DND-41 (cell line): Measurements from ENCODE around the gene DOLPP1.

Source experiments
- ATAC-seq: fragments of 200-7000 bp; cut with Tn5 transposase; 3 replicates; pipeline ENCODE4 v1.9.1; 2021; ENCODE audit warnings: low read depth; ENCODE audit not compliant: insufficient read depth
- DNase-seq: peaks from one replicate; pipeline ENCODE4 v3.0.0-alpha.2; 2020
- H2AFZ ChIP-seq: 2 replicates; pipeline ENCODE4 v1.6.0; 2012; ENCODE audit warnings: low read depth, low read length
- H3K27ac ChIP-seq: 2 replicates; pipeline ENCODE4 v1.5.1; 2012; ENCODE audit warnings: low read length, inconsistent platforms
- H3K27me3 ChIP-seq: fragments of 200-600 bp; sonication (generic); 2 replicates; pipeline ENCODE4 v1.6.0; 2012; ENCODE audit warnings: low read length, mild to moderate bottlenecking, inconsistent platforms; ENCODE audit not compliant: insufficient read depth, poor library complexity
- H3K36me3 ChIP-seq: 2 replicates; pipeline ENCODE4 v1.5.1; 2012; ENCODE audit warnings: low read length, inconsistent platforms; ENCODE audit not compliant: insufficient read depth
- H3K4me1 ChIP-seq: 2 replicates; pipeline ENCODE4 v1.5.1; 2012; ENCODE audit warnings: mild to moderate bottlenecking, low read length; ENCODE audit not compliant: insufficient read depth
- H3K4me2 ChIP-seq: 2 replicates; pipeline ENCODE4 v1.6.0; 2012; ENCODE audit warnings: mild to moderate bottlenecking, moderate library complexity, low read length, inconsistent platforms; ENCODE audit not compliant: insufficient read depth
- H3K4me3 ChIP-seq, 2 experiments: fragments of 200-600 bp in 1 of 2; shearing (Covaris generic) in 1 of 2; 2 replicates each; pipeline ENCODE4 v1.5.1; 2012 to 2016; ENCODE audit warnings: inconsistent platforms in 2 of 2, low read length in 2 of 2, mild to moderate bottlenecking in 2 of 2, low read depth in 1 of 2, moderate library complexity in 1 of 2
- H3K79me2 ChIP-seq: 2 replicates; pipeline ENCODE4 v1.6.0; 2012; ENCODE audit warnings: low read length, inconsistent platforms; ENCODE audit not compliant: insufficient read depth
- H3K9ac ChIP-seq: 2 replicates; pipeline ENCODE4 v1.6.0; 2012; ENCODE audit warnings: low read depth, mild to moderate bottlenecking, inconsistent platforms, low read length, moderate library complexity
- H3K9me3 ChIP-seq: 2 replicates; pipeline ENCODE4 v1.5.1; 2012; ENCODE audit warnings: low read length, moderate library complexity, mild to moderate bottlenecking, inconsistent platforms; ENCODE audit not compliant: insufficient read depth, severe bottlenecking
- H4K20me1 ChIP-seq: 2 replicates; pipeline ENCODE4 v1.6.0; 2012; ENCODE audit warnings: low read length; ENCODE audit not compliant: insufficient read depth
- CTCF ChIP-seq: IDR thresholded peaks from 2 replicates; pipeline ENCODE4 v1.5.1; 2012; ENCODE audit warnings: borderline replicate concordance, low read length, moderate library complexity, mild to moderate bottlenecking; ENCODE audit not compliant: poor library complexity, severe bottlenecking; ENCODE audit errors: extremely low read depth
- EZH2 ChIP-seq: IDR thresholded peaks from 3 replicates; pipeline ENCODE4 v1.6.1; 2012; ENCODE audit warnings: borderline replicate concordance, low read depth, mild to moderate bottlenecking, moderate library complexity, low read length, inconsistent platforms; ENCODE audit not compliant: severe bottlenecking

Gene DOLPP1

GRCh38 chr9:129089246-129089645 is 8.3 kb downstream of the DOLPP1 start:
- TF ChIP-seq EZH2, result no peak
- no peak for TF ChIP-seq CTCF
- ATAC-seq (no peak), DNase-seq (no peak)
- Histone ChIP-seq H3K4me2 (no peak overlapping the region), H3K27ac (no peak overlapping the region), H4K20me1 (peaks cover under 1% of the 10 kb centered on the region; the same call in 1 of the 2 replicates), H3K9me3 (no peaks in the 10 kb centered on the region), H3K79me2 (no peaks in the 10 kb centered on the region), H2AFZ (no peak overlapping the region), H3K4me1 (no peaks in the 10 kb centered on the region), H3K9ac (no peak overlapping the region), H3K36me3 (peaks cover 50% of the 10 kb centered on the region), H3K27me3 (no peaks in the 10 kb centered on the region), H3K4me3 (no peak overlapping the region)

GRCh38 chr9:129093602-129094386 is 12.9 kb downstream of the DOLPP1 start:
- Histone ChIP-seq H3K79me2 (no peaks in the 10 kb centered on the region), H3K4me2 (no peak overlapping the region)

DNA sequence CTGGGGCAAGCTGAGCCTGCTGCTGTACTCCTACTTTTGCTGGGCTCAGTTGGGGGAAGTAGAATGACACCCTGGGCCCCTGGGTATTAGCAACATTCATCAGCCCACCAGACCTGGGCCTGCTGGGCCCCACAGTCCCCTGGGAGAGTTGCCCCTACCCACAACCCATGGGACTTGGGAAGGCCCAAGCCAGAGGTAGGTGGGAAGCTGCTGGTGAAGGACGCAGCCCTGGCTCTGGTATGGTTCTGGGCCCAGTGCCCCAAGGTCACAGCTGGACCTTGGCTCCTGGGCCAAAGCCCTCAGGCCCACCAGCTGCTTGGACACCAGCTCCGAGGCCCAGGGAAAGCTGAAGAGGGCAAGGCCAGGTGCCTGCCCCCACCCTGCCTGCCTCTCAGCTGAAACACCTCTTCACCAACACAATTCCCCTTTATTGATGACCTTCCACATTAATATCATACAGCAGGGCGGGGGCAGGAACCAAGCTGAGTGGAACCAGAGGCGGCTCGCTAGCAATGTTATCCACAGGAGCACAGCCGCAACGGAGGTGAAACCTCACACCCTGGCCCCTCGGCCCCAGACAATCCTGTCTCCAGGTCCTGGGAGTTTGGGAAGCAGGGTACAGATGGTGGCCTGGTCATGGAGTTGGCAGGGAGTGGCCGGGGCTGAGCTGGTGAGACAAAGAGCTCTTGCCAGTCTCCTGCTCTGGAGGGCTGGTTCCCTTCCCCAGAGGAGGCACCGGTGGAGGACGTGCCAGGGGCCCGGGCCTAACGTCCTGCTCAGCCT is 13.7 kb downstream of the DOLPP1 start:
- H3K27ac ChIP-seq, result no peak overlapping the region
- no peak for ATAC-seq
- no peaks in the 10 kb centered on the region for H3K4me1 ChIP-seq
- no peaks in the 10 kb centered on the region for H3K9me3 ChIP-seq
- no peak overlapping the region for H3K9ac ChIP-seq
- DNase-seq, result no peak
- H3K27me3 ChIP-seq, result no peaks in the 10 kb centered on the region
- no peak overlapping the region for H2AFZ ChIP-seq
- TF ChIP-seq EZH2 (no peak), CTCF (no peak)
- H3K79me2 ChIP-seq, result no peaks in the 10 kb centered on the region
- no peak overlapping the region for H3K4me2 ChIP-seq
- peaks cover 6% of the 10 kb centered on the region; the same call in 1 of the 2 replicates for H3K36me3 ChIP-seq
- no peak overlapping the region for H3K4me3 ChIP-seq
- no peaks in the 10 kb centered on the region for H4K20me1 ChIP-seq

More at GRCh38 chr9:129093602-129094386, 12.9 kb downstream of the DOLPP1 start:
- Histone ChIP-seq H3K27me3 (no peaks in the 10 kb centered on the region), H3K4me1 (no peaks in the 10 kb centered on the region), H3K4me3 (no peak overlapping the region), H3K36me3 (peaks cover 13% of the 10 kb centered on the region), H2AFZ (no peak overlapping the region), H4K20me1 (no peaks in the 10 kb centered on the region), H3K9me3 (no peaks in the 10 kb centered on the region), H3K9ac (no peak overlapping the region), H3K27ac (no peak overlapping the region)
- DNase-seq (no peak), ATAC-seq (no peak)
- TF ChIP-seq EZH2 (no peak), CTCF (no peak)
